Measurements from ENCODE around the gene CCL18.
"Not testable (repeated sequence)": the region's sequence is repeated elsewhere in the genome, so short reads cannot be mapped to it uniquely, and the experiment has no call there.

Gene CCL18

GRCh38 chr17:36063786-36064541 is at the start of gene CCL18:
TSS of gene CCL18 (plus strand) at chr17:36064272. CDS start at chr17:36064343, 71 bp downstream.
- in situ Hi-C loops (cut with MboI; ENCODE audit: low sequenced_read_pairs): no loop called here

GRCh38 chr17:36014946-36015345 is 49.1 kb upstream of the CCL18 start:
- in situ Hi-C loops (cut with MboI; ENCODE audit: low sequenced_read_pairs): no loop called here

GRCh38 chr17:36015895-36016294 is 48.2 kb upstream of the CCL18 start:
- in situ Hi-C loops (cut with MboI; ENCODE audit: low sequenced_read_pairs): not testable (repeated sequence)

GRCh38 chr17:36016555-36016954 is 47.5 kb upstream of the CCL18 start:
- in situ Hi-C loops (cut with MboI; ENCODE audit: low sequenced_read_pairs): no loop called here

- in situ Hi-C loops (cut with MboI; ENCODE audit: low sequenced_read_pairs): no loop called here
These were observed 46.3 kb upstream of the CCL18 start, which contains the start of gene CCL23 for GRCh38 chr17:36017799-36018198. TSS of gene CCL23 (minus strand) at chr17:36017972. CDS start at chr17:36017897, 75 bp downstream.

- in situ Hi-C loops (cut with MboI; ENCODE audit: low sequenced_read_pairs): no loop called here
These were observed 44.6 kb upstream of the CCL18 start for GRCh38 chr17:36019423-36019822.

- in situ Hi-C loops (cut with MboI; ENCODE audit: low sequenced_read_pairs): loop anchor here (5.0 kb wide), 1 partner anchor 48 kb away; no protein-coding TSS in a partner anchor
These were observed 39.8 kb upstream of the CCL18 start for GRCh38 chr17:36024106-36024869.

GRCh38 chr17:36027761-36028160 is 36.3 kb upstream of the CCL18 start:
- in situ Hi-C loops (cut with MboI; ENCODE audit: low sequenced_read_pairs): no loop called here

GRCh38 chr17:36030956-36031355 is 33.1 kb upstream of the CCL18 start:
- in situ Hi-C loops (cut with MboI; ENCODE audit: low sequenced_read_pairs): no loop called here

- in situ Hi-C loops (cut with MboI; ENCODE audit: low sequenced_read_pairs): no loop called here
These were observed 29.9 kb upstream of the CCL18 start for GRCh38 chr17:36034127-36034526.

- in situ Hi-C loops (cut with MboI; ENCODE audit: low sequenced_read_pairs): no loop called here
These were observed 27.8 kb upstream of the CCL18 start for GRCh38 chr17:36036235-36036634.

GRCh38 chr17:36048066-36048465 is 16.0 kb upstream of the CCL18 start:
- in situ Hi-C loops (cut with MboI; ENCODE audit: low sequenced_read_pairs): no loop called here

- in situ Hi-C loops (cut with MboI; ENCODE audit: low sequenced_read_pairs): no loop called here
These were observed 14.4 kb upstream of the CCL18 start for GRCh38 chr17:36049643-36050042.

GRCh38 chr17:36055171-36055570 is 8.9 kb upstream of the CCL18 start:
- in situ Hi-C loops (cut with MboI; ENCODE audit: low sequenced_read_pairs): no loop called here

GRCh38 chr17:36055921-36056520 is 8.1 kb upstream of the CCL18 start:
- in situ Hi-C loops (cut with MboI; ENCODE audit: low sequenced_read_pairs): no loop called here

- in situ Hi-C loops (cut with MboI; ENCODE audit: low sequenced_read_pairs): no loop called here
These were observed 6.2 kb upstream of the CCL18 start for GRCh38 chr17:36057911-36058310.

- in situ Hi-C loops (cut with MboI; ENCODE audit: low sequenced_read_pairs): no loop called here
These were observed 4.7 kb upstream of the CCL18 start for GRCh38 chr17:36059406-36059805.

GRCh38 chr17:36060816-36061215 is 3.3 kb upstream of the CCL18 start:
- in situ Hi-C loops (cut with MboI; ENCODE audit: low sequenced_read_pairs): no loop called here

- in situ Hi-C loops (cut with MboI; ENCODE audit: low sequenced_read_pairs): no loop called here
These were observed 2.4 kb downstream of the CCL18 start for GRCh38 chr17:36066365-36066985.

GRCh38 chr17:36068524-36068923 is 4.5 kb downstream of the CCL18 start:
- in situ Hi-C loops (cut with MboI; ENCODE audit: low sequenced_read_pairs): no loop called here

- in situ Hi-C loops (cut with MboI; ENCODE audit: low sequenced_read_pairs): no loop called here
These were observed 5.1 kb downstream of the CCL18 start for GRCh38 chr17:36069136-36069535.
